Bronchial epithelial cell (primary cell): ENCODE results near the gene CRIP3. TPM values are rescaled to one million over a fixed set of nuclear protein-coding genes. Genes with fewer than 3 reads are reported as not detected.

Experiments used
- DNase-seq: peaks from one replicate; pipeline ENCODE4 v3.0.0-alpha.2; 2010; ENCODE audit warnings: low read depth
- FAIRE-seq: peaks from 2 replicates; lab custom pipeline; 2011; peaks lifted over from hg19 to GRCh38; lab: Jason Lieb, UNC
- H3K27me3 ChIP-seq: 2 replicates; pipeline ENCODE4 v1.5.1; 2011; ENCODE audit warnings: low read length; ENCODE audit not compliant: control insufficient read depth, insufficient read depth
- H3K36me3 ChIP-seq: 2 replicates; pipeline ENCODE4 v1.5.1; 2011; ENCODE audit warnings: low read length; ENCODE audit not compliant: control insufficient read depth, insufficient read depth
- H3K4me3 ChIP-seq: 2 replicates; pipeline ENCODE4 v1.5.1; 2011; ENCODE audit warnings: mild to moderate bottlenecking, low read depth, low read length, control low read depth
- CTCF ChIP-seq: IDR thresholded peaks from 2 replicates; pipeline ENCODE4 v1.5.1; 2011; ENCODE audit warnings: mild to moderate bottlenecking, moderate library complexity, low read length, control low read depth, inconsistent platforms; ENCODE audit not compliant: insufficient read depth, severe bottlenecking
- total RNA-seq: library from RNA; depleted of rRNA; stranded (reverse); fragments of >200 nt; gene quantifications from 2 replicates; pipeline ENCODE4 v1.2.1, GENCODE V29; 2014

The CRIP3 gene
- total RNA-seq, 1 donor from 2014 or later = not detected

- no peak for TF ChIP-seq CTCF
- DNase-seq = no peak
- H3K36me3 ChIP-seq = no peaks in the 10 kb centered on the region
- no peak overlapping the region for H3K4me3 ChIP-seq
- FAIRE-seq = no peak
- H3K27me3 ChIP-seq = peaks cover 11% of the 10 kb centered on the region
Measured at GRCh38 chr6:43280234-43280633, 28.4 kb downstream of the CRIP3 start.

- Histone ChIP-seq H3K27me3 (peaks cover 24% of the 10 kb centered on the region), H3K4me3 (no peak overlapping the region), H3K36me3 (no peaks in the 10 kb centered on the region)
- no peak for TF ChIP-seq CTCF
- FAIRE-seq = peak; percentile 62
- peak; percentile 23 for DNase-seq
Measured at GRCh38 chr6:43278524-43279078, 30.0 kb downstream of the CRIP3 start.

- peaks cover 26% of the 10 kb centered on the region for H3K27me3 ChIP-seq
Measured at GRCh38 chr6:43277643-43278523, 30.7 kb downstream of the CRIP3 start.

GRCh38 chr6:43277306-43277642 is 31.4 kb downstream of the CRIP3 start:
- FAIRE-seq = no peak
- no peak for TF ChIP-seq CTCF
- Histone ChIP-seq H3K4me3 (no peak overlapping the region), H3K27me3 (peaks cover 26% of the 10 kb centered on the region), H3K36me3 (no peaks in the 10 kb centered on the region)
- DNase-seq = no peak

More at GRCh38 chr6:43277643-43278523, 30.7 kb downstream of the CRIP3 start:
- no peaks in the 10 kb centered on the region for H3K36me3 ChIP-seq
- H3K4me3 ChIP-seq = no peak overlapping the region
- TF ChIP-seq CTCF = no peak
- FAIRE-seq (peak; percentile 36), DNase-seq (no peak)

GRCh38 chr6:43276577-43277305 is 31.9 kb downstream of the CRIP3 start:
- FAIRE-seq (no peak), DNase-seq (no peak)
- Histone ChIP-seq H3K36me3 (no peaks in the 10 kb centered on the region), H3K27me3 (peaks cover 26% of the 10 kb centered on the region), H3K4me3 (no peak overlapping the region)
- TF ChIP-seq CTCF = no peak
